ENCODE measurements around the gene PPP2R3A.

GRCh38 chr3:135920275-135920674 lies 45.3 kb upstream of the PPP2R3A start:
- TF ChIP-seq PPARA (CRISPR knock-in tag; IDR thresholded peaks at IDR 0.05; ENCODE audit: borderline replicate concordance): no peak
- TF ChIP-seq CREB5 (CRISPR knock-in tag; IDR thresholded peaks at IDR 0.05; ENCODE audit: low read depth): no peak
- no peak for TF ChIP-seq ESRRG (CRISPR knock-in tag; IDR thresholded peaks at IDR 0.05)
- no peak for TF ChIP-seq ZNF70 (CRISPR knock-in tag; IDR thresholded peaks at IDR 0.05)
- TF ChIP-seq PATZ1 (CRISPR knock-in tag; IDR thresholded peaks at IDR 0.05; ENCODE audit: borderline replicate concordance): no peak
- TF ChIP-seq RARB (CRISPR knock-in tag; IDR thresholded peaks at IDR 0.05): no peak
- TF ChIP-seq POU6F1 (CRISPR knock-in tag; IDR thresholded peaks at IDR 0.05; ENCODE audit: borderline replicate concordance, low read depth): no peak
- no peak for TF ChIP-seq SNAI2 (CRISPR knock-in tag; IDR thresholded peaks at IDR 0.05)

Data from SK-N-SH treated with all-trans-retinoic acid at 6 μM for 48 hours (cell line).